Skin of body (tissue), 2 donors: Measurements from ENCODE around the gene ACOT8. TPM values are rescaled to one million over a fixed set of nuclear protein-coding genes. Genes with fewer than 3 reads are reported as not detected.
"Not testable (repeated sequence)": the region's sequence is repeated elsewhere in the genome, so short reads cannot be mapped to it uniquely, and the experiment has no call there.

Source experiments
- DNase-seq: peaks from one replicate; lab custom pipeline; 2025; lab: John Stamatoyannopoulos, UW
- total RNA-seq: library from RNA; depleted of rRNA; stranded (reverse); fragments of >200 nt; gene quantifications from one replicate; pipeline ENCODE4 v1.2.3, GENCODE V29; 2014

Gene ACOT8
- total RNA-seq, 1 donor from 2014 or later, result 15.8 TPM

GRCh38 chr20:45853484-45853883 is 3.7 kb downstream of the ACOT8 start:
- no peak for DNase-seq

GRCh38 chr20:45852326-45852725 is 4.9 kb downstream of the ACOT8 start:
- no peak for DNase-seq

- no peak for DNase-seq
Measured at GRCh38 chr20:45851501-45851900, 5.7 kb downstream of the ACOT8 start.

GRCh38 chr20:45850926-45851325 is 6.3 kb downstream of the ACOT8 start:
- no peak for DNase-seq

- DNase-seq, result no peak
Measured at GRCh38 chr20:45850238-45850637, 7.0 kb downstream of the ACOT8 start.

GRCh38 chr20:45848969-45849582 is 8.1 kb downstream of the ACOT8 start:
- DNase-seq, result no peak

GRCh38 chr20:45848421-45848820 is 8.8 kb downstream of the ACOT8 start:
- no peak for DNase-seq

- DNase-seq, result no peak
Measured at GRCh38 chr20:45845452-45845851, 11.7 kb downstream of the ACOT8 start.

GRCh38 chr20:45843506-45843905 is 13.7 kb downstream of the ACOT8 start:
- DNase-seq, result no peak

- no peak for DNase-seq
Measured at GRCh38 chr20:45842169-45842812, 14.9 kb downstream of the ACOT8 start.

GRCh38 chr20:45841407-45842129 is 15.6 kb downstream of the ACOT8 start:
- DNase-seq, result no peak

GRCh38 chr20:45840700-45841198 is 16.4 kb downstream of the ACOT8 start:
- DNase-seq, result no peak

GRCh38 chr20:45836841-45837240 is 20.4 kb downstream of the ACOT8 start:
- DNase-seq, result no peak

- DNase-seq, result no peak
Measured at GRCh38 chr20:45835825-45836224, 21.4 kb downstream of the ACOT8 start.

- no peak for DNase-seq
Measured at GRCh38 chr20:45835329-45835765, 21.8 kb downstream of the ACOT8 start.

- DNase-seq, result no peak
Measured at GRCh38 chr20:45834797-45835161, 22.4 kb downstream of the ACOT8 start.

GRCh38 chr20:45833883-45834796 is 23.1 kb downstream of the ACOT8 start:
- peak; percentile 69 for DNase-seq

GRCh38 chr20:45833030-45833882 is 23.9 kb downstream of the ACOT8 start, which contains the start of gene SNX21:
SNX21 (plus strand) TSS chr20:45833799; CDS start chr20:45833920, 121 bp downstream.
- DNase-seq, result peak; percentile 77

GRCh38 chr20:45832619-45833018 is 24.6 kb downstream of the ACOT8 start:
- no peak for DNase-seq

- not testable (repeated sequence) for DNase-seq
Measured at GRCh38 chr20:45829673-45830106, 27.5 kb downstream of the ACOT8 start.
